Tibial artery (tissue), 4 donors: Measurements from ENCODE around the gene DNHD1.

ENCODE experiments used
- DNase-seq, 2 donors: peaks; one replicate each; pipeline ENCODE4 v3.0.0-alpha.2; 2019
- H3K27ac ChIP-seq, 2 donors: fragments of 200-600 bp; sonication (generic) in 1 of 2; 1 replicate in 1 of 2; 2 replicates in 1 of 2; pipeline ENCODE4 v1.5.1; 2018 to 2019; ENCODE audit warnings: mild to moderate bottlenecking in 1 of 2
- H3K27me3 ChIP-seq, 2 donors: fragments of 200-600 bp; sonication (generic) in 1 of 2; one replicate each; pipeline versions ENCODE4 v1.5.1 to v1.6.0; 2016 to 2019
- H3K36me3 ChIP-seq, 3 donors: fragments of 200-600 bp; sonication (generic) in 2 of 3; one replicate each; pipeline ENCODE4 v1.5.1; 2016 to 2019; ENCODE audit warnings: mild to moderate bottlenecking in 2 of 3
- H3K4me1 ChIP-seq, 4 donors: fragments of 200-600 bp; sonication (generic) in 2 of 4; 1 replicate in 3 of 4; 2 replicates in 1 of 4; pipeline ENCODE4 v1.5.1; 2016 to 2019
- H3K4me3 ChIP-seq, 2 donors: fragments of 200-600 bp; sonication (generic) in 1 of 2; 1 replicate in 1 of 2; 2 replicates in 1 of 2; pipeline ENCODE4 v1.5.1; 2018 to 2019; ENCODE audit warnings: mild to moderate bottlenecking in 2 of 2
- H3K9me3 ChIP-seq, 3 donors: fragments of 200-600 bp; sonication (generic) in 1 of 3; one replicate each; pipeline ENCODE4 v1.5.1; 2016 to 2019
- CTCF ChIP-seq, 2 experiments: fragments of 200-600 bp in 1 of 2; fragments of 450-650 bp in 1 of 2; IDR thresholded peaks; one replicate each; pipeline ENCODE4 v1.5.1; 2017 to 2019; ENCODE audit warnings: antibody characterized with exemption in 2 of 2, mild to moderate bottlenecking in 1 of 2, moderate library complexity in 1 of 2
- intact Hi-C: fragments of 100-400 bp; cut with DNase I; formaldehyde crosslinking; loops from one replicate; pipeline ENCODE4 v1.15.0; 2023; ENCODE audit warnings: low total_unique reads

Gene DNHD1

GRCh38 chr11:6612213-6613041, 115.3 kb downstream of the DNHD1 start, which contains the start of gene TAF10:
TAF10 (minus strand) TSS chr11:6612216; CDS start chr11:6612189, 27 bp downstream.
- peak; percentile 27 to 42 for TF ChIP-seq CTCF (IDR thresholded peaks at IDR 0.05)
- DNase-seq: peak; percentile 99
- peak within 1 kb of the TSS; percentile 82 to 89 for H3K4me3 ChIP-seq
- peak within 1 kb of the TSS; percentile 95 to 98 for H3K27ac ChIP-seq
- H3K36me3 ChIP-seq: peaks cover 49 to 68% (median 51%) of the 10 kb centered on the region in 3 donors
- no peaks in the 10 kb centered on the region for H3K27me3 ChIP-seq
- no peaks in the 10 kb centered on the region for H3K9me3 ChIP-seq
- intact Hi-C loops: loop anchor here (5.0 kb wide), 1 partner anchor 45 kb away; the partner anchor contains the start of gene DCHS1
- H3K4me1 ChIP-seq: peaks cover 0 to 60% (median 45%) of the 10 kb centered on the region in 4 donors

DNA sequence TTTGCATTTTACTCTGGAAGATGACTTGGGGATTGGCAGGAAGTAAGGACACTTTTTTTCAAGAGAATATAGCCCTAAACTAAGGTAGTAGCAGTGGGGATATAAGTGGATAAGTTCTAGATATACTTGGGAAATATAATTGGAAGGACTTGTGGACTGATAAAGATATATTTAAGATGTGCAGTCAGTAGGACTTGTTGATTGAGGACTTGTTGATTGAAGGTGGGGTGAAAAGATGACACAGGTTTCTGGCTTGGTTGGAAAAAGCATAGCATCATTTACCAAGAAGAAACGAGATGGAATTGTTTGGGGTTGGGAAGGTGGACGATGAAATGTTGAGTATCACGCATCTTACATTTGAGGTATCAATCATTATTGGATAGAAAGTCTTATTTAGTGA, 116.4 kb downstream of the DNHD1 start:
- Histone ChIP-seq H3K27me3 (no peaks in the 10 kb centered on the region), H3K36me3 (peaks cover 38 to 61% (median 43%) of the 10 kb centered on the region in 3 donors), H3K4me1 (peaks cover 0 to 60% (median 45%) of the 10 kb centered on the region in 4 donors), H3K9me3 (no peaks in the 10 kb centered on the region), H3K4me3 (peak overlapping the region in 1 of 2 donors; percentile 82), H3K27ac (peak overlapping the region; percentile 95 to 98)
- DNase-seq: no peak
- no peak for TF ChIP-seq CTCF (IDR thresholded peaks at IDR 0.05)
- intact Hi-C loops: loop anchor here (5.0 kb wide), 1 partner anchor 44 kb away; the partner anchor contains the start of gene DCHS1

GRCh38 chr11:6614446-6614845, 117.4 kb downstream of the DNHD1 start:
- Histone ChIP-seq H3K36me3 (peaks cover 28 to 51% (median 33%) of the 10 kb centered on the region in 3 donors), H3K27me3 (no peaks in the 10 kb centered on the region), H3K27ac (peak overlapping the region; percentile 34 to 98), H3K4me3 (no peak overlapping the region), H3K9me3 (no peaks in the 10 kb centered on the region), H3K4me1 (peaks cover 0 to 53% (median 38%) of the 10 kb centered on the region in 4 donors)
- no peak for TF ChIP-seq CTCF (IDR thresholded peaks at IDR 0.05)
- intact Hi-C loops: loop anchor here (5.0 kb wide), 1 partner anchor 43 kb away; the partner anchor contains the start of gene DCHS1
- DNase-seq: no peak

DNA sequence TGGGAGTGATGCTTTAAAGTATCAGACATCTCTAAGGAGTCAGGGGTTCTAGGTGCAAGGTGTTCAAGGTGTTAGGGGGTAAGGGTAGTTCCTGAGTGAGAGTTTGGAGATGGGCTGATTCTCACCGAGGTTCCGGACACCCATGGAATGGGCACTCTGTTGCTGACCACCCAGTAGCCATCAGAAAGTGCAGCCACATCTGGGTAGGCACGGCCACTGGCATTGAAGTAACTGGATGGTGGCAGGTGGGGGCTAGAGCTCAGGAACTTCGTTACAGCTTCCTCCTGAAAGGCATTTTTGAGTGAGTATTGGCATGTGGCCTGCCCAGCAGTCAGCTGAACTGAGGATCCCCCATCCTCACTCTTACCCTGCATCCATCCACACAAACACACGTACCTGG, 118.0 kb downstream of the DNHD1 start:
- intact Hi-C loops: no loop called here
- H3K9me3 ChIP-seq: no peaks in the 10 kb centered on the region
- peaks cover 0 to 52% (median 34%) of the 10 kb centered on the region in 4 donors for H3K4me1 ChIP-seq
- no peak for DNase-seq
- H3K36me3 ChIP-seq: peaks cover 22 to 45% (median 27%) of the 10 kb centered on the region in 3 donors
- H3K27me3 ChIP-seq: no peaks in the 10 kb centered on the region
- H3K27ac ChIP-seq: peak overlapping the region; percentile 3 to 34
- no peak overlapping the region for H3K4me3 ChIP-seq
- no peak for TF ChIP-seq CTCF (IDR thresholded peaks at IDR 0.05)

- Histone ChIP-seq H3K27me3 (no peaks in the 10 kb centered on the region), H3K4me1 (peaks cover 0 to 42% (median 25%) of the 10 kb centered on the region in 4 donors), H3K4me3 (no peak overlapping the region), H3K27ac (peak overlapping the region; percentile 3 to 34), H3K9me3 (no peaks in the 10 kb centered on the region), H3K36me3 (peaks cover 12 to 35% (median 17%) of the 10 kb centered on the region in 3 donors)
- no peak for TF ChIP-seq CTCF (IDR thresholded peaks at IDR 0.05)
- intact Hi-C loops: no loop called here
- no peak for DNase-seq
Measured at GRCh38 chr11:6615882-6616585, 119.0 kb downstream of the DNHD1 start.
